Measurements from ENCODE around the gene HHEX.
"Not testable (repeated sequence)": the region's sequence is repeated elsewhere in the genome, so short reads cannot be mapped to it uniquely, and the experiment has no call there.

HHEX gene

GRCh38 chr10:92689663-92690210, at the start of gene HHEX:
Gene HHEX (plus strand): TSS chr10:92689955. CDS start chr10:92689987, 32 bp downstream.
- no peak for DNase-seq

- DNase-seq: no peak
Measured at GRCh38 chr10:92640107-92640506, 49.6 kb upstream of the HHEX start.

GRCh38 chr10:92641492-92641891, 48.3 kb upstream of the HHEX start:
- DNase-seq: no peak

GRCh38 chr10:92644921-92645320, 44.8 kb upstream of the HHEX start:
- DNase-seq: no peak

GRCh38 chr10:92650864-92651263, 38.9 kb upstream of the HHEX start:
- not testable (repeated sequence) for DNase-seq

GRCh38 chr10:92655426-92655825, 34.3 kb upstream of the HHEX start:
- no peak for DNase-seq

GRCh38 chr10:92656266-92656961, 33.3 kb upstream of the HHEX start:
- no peak for DNase-seq

- DNase-seq: no peak
Measured at GRCh38 chr10:92657024-92657423, 32.7 kb upstream of the HHEX start.

GRCh38 chr10:92662848-92663247, 26.9 kb upstream of the HHEX start:
- DNase-seq: no peak

GRCh38 chr10:92664322-92664721, 25.4 kb upstream of the HHEX start:
- no peak for DNase-seq

- no peak for DNase-seq
Measured at GRCh38 chr10:92667078-92667477, 22.7 kb upstream of the HHEX start.

- no peak for DNase-seq
Measured at GRCh38 chr10:92677708-92678107, 12.0 kb upstream of the HHEX start.

- DNase-seq: no peak
Measured at GRCh38 chr10:92678206-92678605, 11.5 kb upstream of the HHEX start.

- no peak for DNase-seq
Measured at GRCh38 chr10:92681306-92681834, 8.4 kb upstream of the HHEX start.

GRCh38 chr10:92688573-92688926, 1.2 kb upstream of the HHEX start:
- no peak for DNase-seq

GRCh38 chr10:92688927-92689662, 660 bp upstream of the HHEX start:
- DNase-seq: peak in 2 of 6 experiments; percentile 12 to 41

GRCh38 chr10:92690211-92690914, 608 bp downstream of the HHEX start:
- DNase-seq: peak in 2 of 6 experiments; percentile 3 to 32

- DNase-seq: peak in 1 of 6 experiments; percentile 5
Measured at GRCh38 chr10:92690915-92691590, 1.3 kb downstream of the HHEX start.

GRCh38 chr10:92691591-92692079, 1.9 kb downstream of the HHEX start:
- peak in 1 of 6 experiments; percentile 24 for DNase-seq

- no peak for DNase-seq
Measured at GRCh38 chr10:92692080-92692671, 2.4 kb downstream of the HHEX start.

- DNase-seq: no peak
Measured at GRCh38 chr10:92692697-92693533, 3.2 kb downstream of the HHEX start.

All from stimulated activated naive CD4-positive, alpha-beta T cell (primary cell).